Hematopoietic multipotent progenitor cell treated with erythropoietin and hydrocortisone succinate and interleukin-3 and kit ligand, for 6 days (in vitro differentiated cells): ENCODE results near the gene DNAJB4.
"Not testable (repeated sequence)": the region's sequence is repeated elsewhere in the genome, so short reads cannot be mapped to it uniquely, and the experiment has no call there.

Experiments
- DNase-seq: peaks from one replicate; pipeline ENCODE4 v3.0.0-alpha.2; 2015

The DNAJB4 gene

DNA sequence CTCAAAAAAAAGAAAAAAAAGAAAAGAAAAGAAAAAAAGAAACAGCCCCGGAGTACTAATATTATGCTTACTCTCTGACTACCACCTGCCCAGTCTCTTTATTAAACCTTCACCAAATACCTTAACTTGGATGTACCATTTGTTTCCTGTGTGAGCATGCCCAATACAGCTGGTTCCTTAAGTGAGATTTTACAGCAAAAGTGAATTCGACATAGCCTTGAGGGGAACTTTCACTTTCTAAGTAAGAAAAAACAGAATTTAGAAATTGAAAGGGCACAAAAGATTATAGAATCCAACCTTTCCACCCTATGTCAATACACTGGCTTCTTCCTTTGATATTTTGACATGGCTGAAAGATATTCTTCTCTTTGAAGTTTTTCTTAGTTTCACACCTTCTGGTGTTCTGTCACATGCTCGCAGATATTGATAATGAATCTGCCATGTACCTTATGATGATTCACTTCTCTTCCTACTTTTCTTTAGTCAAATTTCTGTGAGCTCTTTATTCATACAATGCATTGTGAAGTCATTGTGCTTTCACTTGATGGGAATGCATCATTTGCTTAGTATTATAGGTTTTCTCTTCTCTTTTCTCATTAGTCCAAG lies 35.8 kb downstream of the DNAJB4 start:
- DNase-seq: no peak

DNA sequence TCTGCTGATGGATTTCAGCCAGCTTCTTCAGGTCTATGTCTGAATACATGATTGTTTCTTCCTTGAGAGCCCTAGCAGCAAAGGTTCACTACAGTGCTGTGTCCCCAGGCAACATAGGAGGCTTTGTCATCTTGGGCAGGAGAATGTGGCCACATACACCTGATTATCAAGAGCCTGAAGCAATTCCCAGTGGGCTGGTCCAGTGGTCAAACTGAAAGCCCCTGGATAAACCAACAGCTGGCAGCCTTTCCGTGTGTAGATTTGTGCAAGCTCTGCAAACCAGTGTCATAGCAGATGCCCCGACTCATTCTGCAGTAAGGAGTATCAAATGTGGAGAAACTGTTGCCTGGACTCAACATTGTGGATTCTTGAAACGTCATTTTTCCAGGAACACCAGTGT lies 38.7 kb downstream of the DNAJB4 start:
- DNase-seq: no peak

DNA sequence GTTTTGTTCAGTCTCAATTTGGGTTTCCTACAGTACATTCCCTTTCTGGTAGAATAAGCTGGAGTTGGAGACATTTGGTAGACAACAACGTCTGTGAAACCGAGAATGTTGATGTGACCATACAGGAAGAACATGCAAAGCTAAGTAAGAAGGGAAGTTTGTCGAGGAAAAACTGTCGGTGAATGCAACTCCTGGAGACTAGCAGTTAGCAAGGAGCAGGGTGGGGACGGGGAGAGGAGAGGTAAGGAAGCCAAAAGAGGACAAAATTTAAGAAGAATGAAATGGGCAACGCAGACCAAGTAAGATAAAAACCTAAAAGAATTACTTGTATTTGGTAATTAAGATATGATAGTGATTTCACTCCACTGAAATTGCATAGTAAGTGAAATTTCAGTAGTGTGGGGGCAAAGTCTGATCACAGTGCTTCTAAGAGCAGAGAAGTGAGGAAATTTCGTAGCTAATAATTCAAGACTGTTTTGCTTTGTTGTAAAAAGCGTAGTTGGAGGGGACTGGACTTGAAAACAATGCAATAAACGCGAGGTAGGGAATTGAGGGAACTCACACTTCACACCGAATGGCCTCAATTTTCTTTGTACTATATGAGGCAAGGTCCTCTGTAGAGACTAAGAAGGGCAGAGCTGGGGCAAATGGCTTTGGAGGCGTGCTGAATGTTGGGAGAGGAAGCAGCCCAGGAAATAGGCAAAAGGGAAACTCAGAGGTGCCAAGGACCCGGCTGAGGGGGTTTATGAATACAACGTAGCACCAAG lies 40.2 kb downstream of the DNAJB4 start:
- DNase-seq: no peak

DNA sequence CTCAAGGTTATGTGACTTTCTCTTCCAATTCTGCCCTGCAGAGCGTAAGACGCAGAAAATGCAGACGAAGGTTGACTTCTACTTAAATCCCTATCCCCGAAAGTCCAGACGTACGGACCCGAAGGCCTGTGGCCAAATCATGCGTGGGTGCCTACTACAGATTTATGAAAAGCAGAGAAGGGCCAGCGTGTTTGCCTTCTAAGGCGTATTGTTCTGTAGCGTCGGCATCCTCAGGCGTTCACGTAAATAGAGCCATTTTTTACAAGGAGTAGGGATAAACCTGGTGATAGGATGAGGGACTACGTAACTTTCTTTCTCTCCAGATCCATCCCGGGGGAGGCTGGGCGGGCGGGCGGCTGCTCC lies 40.8 kb downstream of the DNAJB4 start:
- no peak for DNase-seq

DNA sequence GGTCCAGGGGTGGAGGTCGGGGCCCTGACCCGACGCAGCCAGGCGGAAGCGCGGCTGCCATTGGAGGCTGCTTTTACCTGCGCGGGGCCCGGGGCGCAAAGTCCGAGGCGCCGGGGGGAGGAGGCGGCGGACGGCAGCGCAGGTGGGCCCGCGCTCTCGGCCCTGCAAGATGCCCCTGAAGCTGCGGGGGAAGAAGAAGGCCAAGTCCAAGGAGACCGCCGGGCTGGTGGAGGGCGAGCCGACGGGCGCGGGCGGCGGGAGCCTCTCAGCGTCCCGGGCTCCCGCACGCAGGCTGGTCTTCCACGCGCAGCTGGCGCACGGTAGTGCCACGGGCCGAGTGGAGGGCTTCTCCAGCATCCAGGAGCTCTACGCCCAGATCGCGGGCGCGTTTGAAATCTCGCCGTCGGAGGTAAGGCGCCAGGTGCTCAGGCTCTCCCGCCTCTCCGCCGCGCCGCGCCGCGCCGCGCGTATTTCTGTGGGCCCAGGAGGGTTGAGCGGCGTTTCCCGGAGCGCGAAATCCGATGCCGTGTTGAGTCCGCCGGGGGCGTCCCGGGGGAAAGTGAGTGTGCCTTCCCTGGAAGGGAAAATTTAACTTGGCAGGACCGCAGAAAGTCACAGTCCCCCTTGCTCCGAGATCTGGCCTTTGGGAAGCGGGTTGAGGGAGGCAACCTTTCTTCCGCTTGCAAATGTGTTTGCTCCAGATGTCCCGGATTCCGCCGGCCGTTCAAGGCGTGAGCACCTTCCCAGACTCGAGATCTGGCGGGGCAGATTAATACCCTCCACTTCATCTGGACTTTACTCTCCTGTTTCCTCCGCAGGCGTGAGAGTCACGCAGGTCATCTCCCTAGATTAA lies 41.4 kb downstream of the DNAJB4 start, which contains the start of gene GIPC2:
Gene GIPC2 (plus strand): TSS at position 41 of the 853 bp plus-strand sequence. CDS start 129 bp downstream, at position 170.
- DNase-seq: peak; percentile 45

DNA sequence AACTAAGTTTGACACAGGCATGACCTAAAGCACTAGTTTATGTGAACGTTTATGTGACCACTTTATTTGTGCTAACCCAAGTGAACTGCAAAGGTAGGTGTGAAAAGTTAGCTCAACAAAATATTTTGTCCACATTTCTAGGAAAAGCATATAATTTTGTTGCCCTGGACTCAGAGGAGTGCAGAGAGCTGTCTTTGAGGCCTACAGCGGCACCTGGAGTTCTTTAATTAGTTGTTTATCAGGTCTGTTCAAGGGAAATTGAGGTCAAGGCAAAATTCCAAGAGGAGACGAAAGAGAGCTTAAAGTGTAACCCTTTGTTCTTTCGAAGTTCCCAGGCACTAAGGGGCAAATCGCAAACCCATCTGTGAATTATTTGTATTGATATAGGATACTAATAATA lies 42.4 kb downstream of the DNAJB4 start:
- DNase-seq: no peak

DNA sequence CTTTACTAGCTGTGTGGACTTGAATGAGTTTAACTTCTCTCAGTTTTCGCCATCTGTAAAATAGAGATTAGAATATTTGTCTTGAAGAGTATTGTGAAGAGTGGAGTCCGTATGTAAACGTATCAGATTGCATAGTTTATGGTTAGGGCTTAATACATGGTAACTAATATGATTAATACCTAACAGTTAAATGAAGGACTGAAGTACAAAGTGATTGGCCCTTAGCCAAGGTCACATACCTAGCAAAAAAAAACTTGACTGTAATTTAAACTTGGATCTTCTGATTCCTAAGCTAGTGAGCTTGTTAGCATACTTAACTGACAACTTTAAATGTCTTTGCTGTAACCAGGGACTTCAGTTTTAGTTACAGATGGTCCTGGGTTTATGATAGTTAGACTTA lies 42.9 kb downstream of the DNAJB4 start:
- no peak for DNase-seq

DNA sequence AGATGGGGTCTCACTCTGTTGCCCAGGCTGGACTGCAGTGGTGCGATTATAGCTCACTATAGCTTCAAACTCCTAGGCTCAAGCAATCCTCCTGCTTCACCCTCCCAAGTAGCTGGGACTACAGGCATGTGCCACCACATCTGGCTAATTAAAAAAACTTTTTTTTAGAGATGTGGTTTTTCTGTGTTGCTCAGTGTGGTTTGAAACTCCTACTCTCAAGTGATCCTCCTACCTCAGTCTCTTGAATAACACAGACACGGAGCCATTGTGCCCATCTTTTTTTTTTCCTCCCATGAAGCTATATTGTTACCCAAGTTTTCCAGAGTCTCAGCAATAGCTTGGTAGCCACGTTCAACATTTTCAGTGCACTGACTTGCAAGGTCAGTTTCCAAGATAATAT lies 43.7 kb downstream of the DNAJB4 start:
- DNase-seq: no peak

DNA sequence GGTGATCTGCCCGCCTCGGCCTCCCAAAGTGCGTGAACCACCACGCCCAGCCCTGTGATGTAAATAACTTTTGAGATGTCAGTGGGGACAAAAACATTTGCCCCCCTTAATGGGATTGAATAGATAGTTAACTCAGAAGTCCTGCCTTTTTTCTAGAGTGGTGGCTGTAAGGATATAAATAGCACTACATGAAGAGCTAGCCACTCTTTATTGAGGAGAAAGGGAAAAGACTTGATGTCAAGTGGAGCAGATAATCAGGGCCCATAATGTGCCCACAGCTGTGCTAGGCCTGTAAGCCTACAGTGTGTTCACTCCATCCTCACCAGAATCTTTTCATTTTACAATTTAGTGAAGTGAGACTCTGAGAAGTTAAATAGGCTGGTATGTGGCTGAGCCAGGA lies 44.7 kb downstream of the DNAJB4 start:
- no peak for DNase-seq

DNA sequence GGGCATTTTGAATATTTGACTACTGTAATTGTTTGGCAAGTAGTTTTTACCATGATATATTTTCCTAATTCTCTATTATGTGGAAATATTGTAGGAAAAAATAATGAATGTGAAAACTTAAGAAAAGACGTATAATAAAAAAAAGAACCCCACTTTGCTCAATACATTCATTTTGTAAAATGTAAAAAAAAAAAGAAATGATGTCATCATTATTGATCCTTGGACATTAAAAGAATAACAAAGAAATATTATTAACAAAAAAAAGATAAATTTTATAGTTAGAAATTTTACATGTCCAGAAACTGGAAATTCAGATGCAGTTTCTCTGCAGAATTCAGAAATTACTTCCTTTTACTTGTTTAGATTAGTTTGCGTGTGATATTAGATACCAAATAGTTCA lies 46.3 kb downstream of the DNAJB4 start:
- DNase-seq: no peak

DNA sequence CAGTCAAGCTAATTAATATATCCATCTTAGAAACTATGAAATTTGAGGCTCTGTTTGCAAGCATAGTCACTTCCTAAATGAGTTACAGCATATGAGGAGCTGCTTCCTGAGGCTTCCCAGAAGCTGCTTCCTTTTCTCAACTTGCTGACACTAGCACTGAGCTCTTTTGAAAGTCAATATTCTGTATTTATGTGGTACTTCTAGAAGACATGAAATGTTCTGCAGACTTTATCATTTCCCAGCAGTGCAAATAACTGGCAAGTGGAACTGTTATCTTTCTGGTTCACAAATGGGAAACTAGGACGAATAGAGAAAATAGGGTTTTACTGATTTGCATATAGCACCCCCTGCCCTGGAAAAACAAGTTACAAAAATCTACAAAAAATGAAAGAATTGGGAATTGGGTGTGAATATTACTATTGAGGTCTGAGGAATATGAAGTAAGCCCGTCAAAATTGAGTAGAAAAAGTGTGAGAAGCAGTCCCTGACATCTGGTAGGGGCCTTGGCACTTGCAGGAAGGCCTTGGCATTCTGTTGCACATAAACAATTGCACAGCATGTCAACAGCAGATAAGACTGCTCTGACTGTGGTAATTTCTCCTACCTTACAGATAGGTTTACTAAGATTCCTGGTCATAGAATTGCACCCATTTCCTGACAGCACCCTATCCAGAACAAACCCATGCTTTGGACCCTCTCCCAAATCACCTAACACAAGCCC lies 48.1 kb downstream of the DNAJB4 start:
- peak; percentile 78 for DNase-seq

DNA sequence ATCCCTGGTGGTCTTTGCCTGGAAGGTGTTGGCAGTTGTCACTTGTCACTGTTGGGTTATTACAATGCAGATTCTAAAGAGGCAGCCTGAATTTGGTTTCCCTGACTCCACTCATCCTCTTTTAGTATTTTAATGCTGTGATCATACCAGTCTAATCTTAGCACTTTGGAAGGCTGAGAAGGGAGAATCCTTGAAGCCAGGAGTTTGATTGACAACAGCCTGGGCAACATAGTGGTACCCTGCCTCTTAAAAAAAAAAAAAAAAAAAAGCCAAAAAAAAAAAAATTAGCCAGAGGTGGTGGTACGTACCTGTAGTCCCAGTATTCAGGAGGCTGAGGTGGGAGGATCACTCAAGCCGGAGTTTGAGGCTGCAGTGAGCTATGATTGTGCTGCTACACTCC lies 48.8 kb downstream of the DNAJB4 start:
- DNase-seq: no peak

DNA sequence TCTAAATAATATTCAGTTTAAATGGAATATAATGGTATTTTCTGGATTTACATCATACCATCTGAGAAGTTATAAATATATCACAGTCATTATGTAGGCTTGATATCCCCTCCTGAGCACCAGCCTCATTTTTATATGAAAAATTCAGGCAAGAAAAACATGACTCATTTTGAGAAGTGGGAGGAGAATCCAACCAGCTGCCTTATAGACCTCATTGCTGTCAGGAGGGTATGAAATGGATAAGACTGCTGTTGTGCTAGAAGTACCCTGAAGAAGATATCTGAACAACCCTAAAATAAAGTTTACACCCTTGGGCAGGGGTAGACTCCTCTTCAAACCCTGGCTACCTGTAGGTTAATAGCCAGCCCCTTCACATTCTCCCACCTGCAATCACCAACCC lies 49.8 kb downstream of the DNAJB4 start:
- DNase-seq: no peak

DNA sequence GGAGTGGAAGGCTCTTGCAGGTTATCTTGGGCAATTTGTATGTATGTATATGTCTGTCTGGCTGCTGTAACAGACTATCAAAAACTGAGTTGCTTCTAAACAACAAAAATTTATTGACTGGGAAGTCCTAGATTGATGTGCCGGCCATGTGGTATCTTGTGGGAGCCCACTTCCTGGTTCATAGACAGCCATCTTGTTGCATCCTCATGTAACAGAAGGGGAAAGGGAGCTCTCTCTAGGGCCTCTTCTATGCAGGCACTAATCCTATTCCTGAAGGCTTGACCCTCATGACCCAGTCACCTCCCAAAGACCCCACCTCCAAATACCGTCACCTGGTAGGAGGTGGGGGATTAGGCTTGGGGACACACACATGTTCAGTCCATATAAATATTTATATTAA lies 50.2 kb downstream of the DNAJB4 start:
- no peak for DNase-seq

DNA sequence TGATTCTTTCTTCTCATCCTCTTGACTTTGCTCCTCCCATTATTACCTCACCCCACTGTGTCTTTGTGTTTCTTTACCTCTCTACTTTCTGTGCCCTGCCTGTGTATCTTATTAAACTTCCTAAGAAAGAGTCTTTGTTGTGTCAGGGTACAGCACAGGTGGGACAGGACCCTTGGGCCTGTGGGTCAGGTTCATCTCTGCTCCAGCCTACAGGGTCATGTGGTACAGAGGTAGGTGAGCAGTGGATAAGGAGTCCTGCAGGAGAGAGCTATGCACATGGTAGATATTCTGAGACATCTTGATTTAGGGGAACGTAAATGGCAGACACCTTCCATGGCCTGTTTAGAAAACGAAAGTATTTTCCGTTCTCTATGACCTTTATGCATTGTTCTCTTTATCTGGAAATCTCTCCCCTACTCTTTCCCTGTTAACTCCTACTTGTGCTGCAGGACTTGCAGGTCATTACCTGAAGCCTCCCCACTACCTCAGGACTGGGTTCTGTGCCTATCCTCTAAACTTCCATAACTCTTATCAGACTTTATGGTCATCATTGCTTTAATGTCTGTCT lies 50.9 kb downstream of the DNAJB4 start:
- no peak for DNase-seq

DNA sequence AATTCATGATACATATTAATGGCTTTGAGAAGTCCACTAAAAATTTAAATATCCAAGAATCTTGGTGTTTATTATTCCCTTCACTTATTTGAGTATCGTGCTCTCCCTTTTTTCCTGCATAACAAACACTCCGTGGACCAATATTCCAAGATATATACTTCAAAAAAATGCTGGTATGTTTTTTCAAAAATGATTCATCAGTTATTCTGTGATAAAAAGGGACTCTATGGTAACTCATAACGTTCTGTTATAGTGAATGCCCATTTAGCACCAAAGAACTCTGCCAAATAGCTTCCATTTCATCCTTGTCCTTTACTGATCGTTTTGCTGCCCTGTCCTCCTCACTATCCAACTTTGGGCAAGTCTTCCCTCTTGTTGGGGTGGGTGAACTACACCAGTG lies 53.9 kb downstream of the DNAJB4 start:
- DNase-seq: no peak

DNA sequence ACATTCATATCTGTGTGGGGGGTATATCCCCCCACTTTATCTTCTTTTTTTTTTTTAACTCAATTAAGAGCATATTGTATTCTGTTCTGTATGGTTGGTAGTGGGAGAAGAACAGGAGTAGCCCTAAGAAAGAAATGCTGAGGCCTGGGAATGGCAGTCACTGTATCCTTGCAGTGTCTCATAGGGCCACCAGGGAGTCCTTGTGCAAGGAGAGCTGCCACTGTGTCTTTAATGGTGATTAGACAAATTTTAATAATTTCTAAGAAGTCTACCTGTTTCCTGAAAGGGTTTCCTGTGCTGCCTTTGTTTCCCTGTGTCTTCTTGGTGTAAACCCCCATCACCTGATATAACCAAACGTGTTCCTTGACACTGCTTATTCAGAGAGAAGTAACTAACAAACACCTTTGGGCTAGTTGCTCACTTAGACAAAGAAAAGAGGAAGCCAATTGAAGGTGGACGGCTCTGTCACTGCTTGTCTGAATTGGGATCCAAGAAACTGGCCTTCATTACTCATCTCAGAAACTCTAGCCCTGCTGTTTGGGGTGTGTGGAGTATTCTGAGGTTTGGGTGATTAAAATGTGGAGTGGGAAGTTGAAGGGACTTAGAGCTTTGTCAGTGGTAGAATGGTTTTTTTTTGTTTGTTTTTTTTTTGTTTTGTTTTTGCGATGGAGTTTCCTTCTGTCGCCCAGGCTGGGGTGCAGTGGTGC lies 56.3 kb downstream of the DNAJB4 start:
- no peak for DNase-seq

DNA sequence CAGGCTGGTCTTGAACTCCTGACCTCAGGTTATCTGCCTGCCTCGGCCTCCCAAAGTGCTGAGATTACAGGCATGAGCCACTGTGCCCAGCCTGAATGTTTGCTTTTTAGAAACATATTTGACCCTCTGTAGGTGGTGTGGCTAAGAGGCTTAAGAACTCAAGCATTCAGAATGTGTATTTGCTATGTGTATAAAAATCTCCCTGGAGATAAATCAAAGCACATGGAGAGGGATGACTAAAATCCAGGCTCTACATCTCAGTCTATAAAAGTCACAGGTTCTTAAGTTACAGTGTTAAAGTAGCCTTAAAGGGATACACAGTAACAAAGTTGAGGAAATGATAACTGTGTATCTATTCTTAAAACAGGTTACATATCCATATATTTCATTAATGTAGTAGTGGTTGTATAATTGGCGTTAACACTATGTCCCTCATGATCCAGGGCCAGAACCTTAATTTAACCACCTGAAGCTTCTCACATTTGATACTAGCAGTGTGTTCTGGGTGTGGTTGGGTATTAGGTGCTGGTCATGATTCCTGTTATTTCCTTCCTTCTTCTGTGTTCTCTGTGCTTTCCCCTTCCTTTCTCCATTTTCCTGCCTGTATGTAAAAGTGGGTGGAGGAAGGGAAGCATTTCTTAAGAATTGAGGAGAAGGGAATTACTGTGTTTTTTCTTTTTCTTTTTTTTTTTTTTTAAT lies 57.2 kb downstream of the DNAJB4 start:
- DNase-seq: no peak

DNA sequence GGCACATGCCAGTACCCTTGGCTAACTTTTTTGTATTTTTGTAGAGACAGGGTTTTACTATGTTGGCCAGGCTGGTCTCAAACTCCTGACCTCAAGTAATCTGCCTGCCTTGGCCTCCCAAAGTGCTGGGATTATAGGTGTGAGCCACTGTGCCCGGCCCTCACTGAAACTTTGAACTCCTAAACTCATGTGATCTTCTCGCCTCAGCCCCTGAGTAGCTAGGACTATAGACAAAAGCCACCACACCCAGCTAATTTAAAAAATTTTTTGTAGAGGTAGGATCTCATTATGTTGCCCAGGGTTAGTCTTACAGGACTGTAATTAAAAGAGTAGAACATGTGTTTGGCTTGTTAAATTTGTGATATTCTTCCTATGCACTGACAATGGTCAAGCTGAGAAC lies 60.1 kb downstream of the DNAJB4 start:
- not testable (repeated sequence) for DNase-seq
